ENCODE measurements around the gene USH1C.

USH1C gene

DNA sequence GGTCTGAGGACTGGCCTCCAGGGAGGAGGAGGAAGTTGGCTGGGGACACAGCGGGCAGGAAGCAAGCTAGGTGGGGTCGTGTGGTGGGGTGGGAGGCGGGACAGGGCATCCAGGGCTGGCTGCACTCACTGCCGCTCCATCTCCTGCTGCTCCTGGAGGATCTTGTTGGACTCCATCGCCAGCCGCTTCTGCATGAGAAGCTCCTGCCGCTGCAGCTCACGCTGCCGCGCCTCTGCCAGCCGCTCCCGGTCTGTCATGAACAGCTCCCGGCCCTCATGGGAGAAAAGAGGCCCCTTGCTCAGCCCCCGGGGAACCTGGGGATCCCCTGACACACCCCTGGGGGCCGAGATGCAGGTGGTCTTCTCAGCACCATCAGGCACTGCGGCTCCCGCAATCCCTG lies 21.6 kb downstream of the USH1C start:
- DNase-seq: no peak

GRCh38 chr11:17521106-17521900 lies 22.9 kb downstream of the USH1C start:
- no peak for DNase-seq

DNA sequence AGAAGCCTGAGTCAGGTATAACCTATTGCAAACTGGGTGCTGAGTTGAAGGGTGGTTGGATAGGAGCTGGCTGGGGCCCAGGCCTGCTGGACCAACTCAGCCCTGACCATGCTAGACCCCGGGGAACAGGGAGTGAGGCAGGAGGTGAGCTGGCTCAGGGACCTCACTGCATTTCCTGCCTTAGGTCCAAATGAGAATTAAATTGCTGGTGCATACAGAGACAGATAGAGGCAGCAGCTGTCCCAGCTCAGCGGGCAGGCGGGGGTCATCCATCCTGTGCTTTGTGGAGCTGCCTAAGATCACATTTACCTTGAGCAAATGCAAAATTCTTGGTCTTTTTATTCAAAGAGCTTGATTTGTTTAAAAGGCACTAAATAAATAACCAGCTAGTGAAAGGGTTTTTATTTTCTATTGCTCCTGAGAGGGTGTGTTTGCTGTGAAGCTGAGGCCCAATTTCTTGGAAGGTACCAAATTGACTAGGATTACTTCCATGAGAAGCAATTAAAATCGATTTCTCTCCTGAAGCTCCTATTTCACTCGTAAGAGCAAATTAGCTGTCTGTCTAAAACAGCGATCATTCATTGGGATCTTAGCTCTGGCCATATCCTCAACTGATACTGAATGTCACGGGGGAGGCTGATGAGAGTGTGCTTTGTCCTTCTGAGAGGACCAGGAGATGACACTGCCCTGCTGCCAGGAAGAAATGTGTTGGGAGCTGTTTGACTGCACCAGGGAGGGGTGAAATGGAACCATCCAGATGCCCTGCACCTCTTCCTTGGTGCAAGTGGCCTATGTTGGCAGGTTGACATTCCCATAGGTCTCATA lies 24.9 kb downstream of the USH1C start:
- no peak for DNase-seq

- no peak for DNase-seq
Observed at GRCh38 chr11:17518366-17518765, 25.9 kb downstream of the USH1C start.

- no peak for DNase-seq
Observed at GRCh38 chr11:17517186-17517585, 27.0 kb downstream of the USH1C start.

DNA sequence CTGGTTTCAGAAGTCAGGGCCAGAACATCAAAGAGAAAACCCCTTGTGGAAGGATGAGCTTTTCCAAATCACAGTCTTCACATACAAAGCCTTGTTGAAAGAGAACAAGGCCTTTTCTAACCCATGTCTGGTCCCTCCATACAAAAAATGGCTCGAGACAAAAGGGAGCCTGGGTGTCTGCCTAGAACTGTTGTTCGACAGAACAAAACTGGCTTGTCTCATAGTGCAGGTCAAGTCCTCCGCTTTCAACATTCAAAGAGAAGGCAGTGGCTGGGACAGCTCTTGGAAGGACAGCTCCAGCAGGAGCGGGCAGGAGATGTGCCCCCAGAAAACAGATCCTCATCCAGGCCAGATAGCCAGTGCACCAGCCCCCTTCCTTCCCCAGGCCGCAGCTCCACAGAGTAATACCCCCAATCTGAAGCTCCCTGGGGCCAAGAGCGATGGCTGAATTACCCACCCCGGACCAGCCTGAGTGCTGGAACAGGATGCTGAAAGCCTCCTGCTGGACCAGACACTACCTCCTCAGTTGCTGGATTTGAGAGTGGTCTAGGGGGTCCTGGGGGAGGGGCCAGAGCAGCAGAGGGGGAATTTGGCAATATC lies 27.6 kb downstream of the USH1C start:
- DNase-seq: no peak

DNA sequence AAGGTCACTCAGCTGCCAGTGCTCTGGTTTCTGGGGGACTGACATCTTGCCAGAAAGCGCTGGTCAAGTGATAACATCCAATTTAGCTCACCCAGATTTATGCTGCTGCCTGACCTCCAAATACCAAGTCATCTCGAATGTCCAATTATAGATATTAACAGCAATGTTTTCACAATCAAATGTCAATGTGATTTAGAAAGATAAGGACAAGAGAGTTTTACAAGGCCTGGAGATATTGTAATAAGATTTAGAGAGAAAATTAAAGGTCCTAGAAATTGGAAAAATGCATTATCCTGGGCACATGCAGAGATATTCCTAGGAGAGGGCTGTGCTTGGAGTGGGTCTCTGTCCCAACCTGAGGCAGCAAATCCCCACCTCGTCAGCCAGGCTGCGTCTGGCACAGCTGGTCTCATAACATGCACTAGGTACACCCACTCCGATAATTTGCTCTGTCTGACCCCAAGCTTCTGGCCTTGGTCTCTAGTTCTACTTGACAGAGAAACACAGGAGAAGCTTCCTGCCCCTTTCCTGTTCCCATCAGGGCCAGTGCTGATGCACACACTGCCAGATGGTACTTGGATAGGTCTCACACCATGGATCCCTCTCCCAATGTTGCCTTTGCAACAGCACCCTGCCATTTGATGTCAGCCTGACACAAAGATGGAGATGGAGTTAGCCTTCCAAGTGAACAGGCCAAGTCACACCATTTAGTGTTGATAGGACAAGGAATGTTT lies 28.6 kb downstream of the USH1C start:
- DNase-seq: no peak

GRCh38 chr11:17514476-17514875 lies 29.7 kb downstream of the USH1C start:
- no peak for DNase-seq

GRCh38 chr11:17513853-17514252 lies 30.4 kb downstream of the USH1C start:
- DNase-seq: no peak

GRCh38 chr11:17512101-17512500 lies 32.1 kb downstream of the USH1C start:
- DNase-seq: no peak

- DNase-seq: no peak
Observed at GRCh38 chr11:17511571-17511970, 32.6 kb downstream of the USH1C start.

DNA sequence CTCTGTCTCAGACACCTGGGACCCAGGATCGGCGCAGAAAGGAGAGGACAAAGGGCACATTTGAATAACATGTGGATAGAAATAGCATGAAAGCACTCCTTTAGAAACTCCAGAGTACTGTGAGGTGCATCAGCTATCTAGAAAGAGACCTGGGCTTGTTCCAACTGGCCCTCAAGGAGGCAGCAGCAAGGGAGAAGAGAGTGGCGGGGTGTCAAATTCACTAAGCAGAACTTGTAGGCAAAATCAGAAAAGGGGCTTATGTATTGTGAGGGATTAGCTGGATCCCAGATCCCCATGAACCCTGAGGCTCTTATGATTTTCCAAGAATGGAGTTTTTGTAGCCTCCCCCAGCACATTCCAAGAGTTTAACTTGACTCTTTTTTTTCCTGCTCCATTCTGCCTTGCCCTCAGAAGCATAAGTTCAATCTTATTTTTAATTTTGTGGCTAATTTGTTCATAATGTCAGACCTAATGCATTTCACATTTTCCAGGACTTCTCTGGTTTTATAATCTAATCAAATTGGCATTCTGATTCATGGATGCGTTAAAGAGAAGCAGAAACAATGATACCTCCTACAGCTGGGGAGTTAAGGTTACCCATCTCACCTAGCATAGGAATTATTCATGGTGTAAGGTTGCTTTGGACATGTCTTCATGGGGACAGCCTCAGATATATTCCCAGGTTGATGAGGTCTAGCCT lies 33.6 kb downstream of the USH1C start:
- no peak for DNase-seq

- no peak for DNase-seq
Observed at GRCh38 chr11:17508791-17509190, 35.4 kb downstream of the USH1C start.

DNA sequence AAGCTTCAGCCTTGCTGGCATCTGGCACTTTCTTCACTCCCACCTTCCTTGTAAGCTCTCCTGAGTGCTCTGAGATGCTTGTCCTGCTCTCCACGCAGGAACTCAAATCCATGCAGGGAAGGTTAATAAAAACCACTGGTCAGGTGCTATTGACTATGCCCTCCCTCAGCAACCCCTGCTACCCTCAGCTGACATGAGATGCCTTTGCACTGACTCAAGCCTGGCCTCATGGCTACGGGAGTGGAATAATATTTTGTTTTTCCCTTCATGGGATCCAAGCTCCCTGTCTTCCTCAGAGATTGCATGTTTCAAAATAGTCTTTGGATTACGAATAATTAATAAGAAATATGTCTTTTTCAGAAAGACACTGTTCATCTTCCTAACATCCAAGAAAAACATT lies 35.9 kb downstream of the USH1C start:
- DNase-seq: no peak

- no peak for DNase-seq
Observed at GRCh38 chr11:17507773-17508172, 36.4 kb downstream of the USH1C start.

GRCh38 chr11:17506942-17507341 lies 37.3 kb downstream of the USH1C start:
- no peak for DNase-seq

- no peak for DNase-seq
Observed at GRCh38 chr11:17506314-17506713, 37.9 kb downstream of the USH1C start.

GRCh38 chr11:17505146-17505545 lies 39.1 kb downstream of the USH1C start:
- DNase-seq: no peak

- DNase-seq: peak; percentile 82
Observed at GRCh38 chr11:17504330-17505107, 39.7 kb downstream of the USH1C start.

DNA sequence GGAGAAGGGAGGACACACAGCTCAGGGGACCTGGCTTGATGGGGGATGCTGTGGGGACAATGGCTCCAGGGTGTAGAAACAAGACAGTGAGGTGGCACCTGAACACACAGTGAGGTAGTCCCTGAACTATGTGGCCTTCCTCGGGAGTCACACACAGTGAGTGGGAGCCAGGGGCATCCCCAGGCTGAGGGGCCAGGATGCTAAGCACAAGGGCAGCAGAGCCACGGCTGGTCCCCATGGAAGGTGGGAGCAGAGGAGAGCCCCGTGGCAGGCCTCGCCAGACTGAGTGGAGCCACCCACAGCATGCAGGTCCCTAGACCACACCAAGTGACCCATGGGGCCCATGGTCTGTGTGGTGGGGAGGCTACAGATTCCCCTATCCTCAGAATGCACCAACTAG lies 41.6 kb downstream of the USH1C start:
- no peak for DNase-seq

DNA sequence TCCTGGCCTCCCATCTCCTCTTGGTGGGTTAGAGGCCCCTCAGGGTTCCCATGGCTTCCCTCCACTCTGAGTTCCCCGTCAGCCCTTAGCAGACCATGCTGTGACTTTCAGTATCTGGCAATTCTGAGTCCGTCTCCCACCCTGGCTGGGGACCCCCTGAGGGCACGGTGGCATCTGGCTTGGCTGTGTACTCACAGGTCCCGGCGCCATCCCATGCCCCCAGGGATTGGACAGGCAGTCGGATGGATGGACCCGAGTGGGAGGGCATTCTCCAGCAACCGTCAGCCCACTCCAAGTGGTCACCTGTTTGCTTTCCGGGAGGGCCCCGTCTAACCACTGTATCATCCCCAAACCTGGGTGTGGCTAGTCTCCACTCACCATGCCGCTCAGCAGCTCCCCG lies 43.5 kb downstream of the USH1C start:
- no peak for DNase-seq

DNA sequence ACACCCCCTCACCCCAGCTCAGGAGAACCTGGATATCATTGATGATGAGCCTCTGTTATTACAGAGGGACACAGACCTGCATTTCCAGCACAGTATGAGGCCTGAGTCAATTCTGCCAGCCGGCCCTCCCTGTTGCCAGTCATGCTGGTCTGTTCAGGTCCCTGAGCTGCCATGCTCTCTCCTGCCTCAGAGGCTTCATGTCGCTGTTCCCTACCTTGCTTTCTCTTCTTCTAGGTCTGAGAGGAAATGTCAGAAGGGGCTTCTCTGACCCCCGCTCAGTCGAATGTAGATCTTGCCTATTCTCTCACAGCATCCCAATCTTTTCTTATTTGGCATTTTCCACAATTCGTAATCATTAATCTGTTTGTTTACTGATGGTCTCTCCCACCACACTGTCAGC lies 45.7 kb downstream of the USH1C start:
- no peak for DNase-seq
